GM10266 (cell line): Measurements from ENCODE around the gene SLC8B1.

Source experiments
- DNase-seq: peaks from one replicate; pipeline ENCODE4 v3.0.0; 2012; ENCODE audit errors: extremely low spot score
- CTCF ChIP-seq: IDR thresholded peaks from 2 replicates; pipeline ENCODE4 v1.5.1; 2012; ENCODE audit warnings: mild to moderate bottlenecking, low read depth; ENCODE audit not compliant: control insufficient read depth, insufficient read depth; ENCODE audit errors: missing control alignments

Gene SLC8B1

GRCh38 chr12:113340061-113340460, 5.2 kb upstream of the SLC8B1 start:
- no peak for DNase-seq
- TF ChIP-seq CTCF, result no peak

GRCh38 chr12:113339540-113339939, 4.6 kb upstream of the SLC8B1 start:
- TF ChIP-seq CTCF, result no peak
- no peak for DNase-seq

GRCh38 chr12:113333877-113334785, 778 bp downstream of the SLC8B1 start:
- no peak for DNase-seq
- TF ChIP-seq CTCF, result no peak

- TF ChIP-seq CTCF, result no peak
- no peak for DNase-seq
Measured at GRCh38 chr12:113333418-113333750, 1.5 kb downstream of the SLC8B1 start.

DNA sequence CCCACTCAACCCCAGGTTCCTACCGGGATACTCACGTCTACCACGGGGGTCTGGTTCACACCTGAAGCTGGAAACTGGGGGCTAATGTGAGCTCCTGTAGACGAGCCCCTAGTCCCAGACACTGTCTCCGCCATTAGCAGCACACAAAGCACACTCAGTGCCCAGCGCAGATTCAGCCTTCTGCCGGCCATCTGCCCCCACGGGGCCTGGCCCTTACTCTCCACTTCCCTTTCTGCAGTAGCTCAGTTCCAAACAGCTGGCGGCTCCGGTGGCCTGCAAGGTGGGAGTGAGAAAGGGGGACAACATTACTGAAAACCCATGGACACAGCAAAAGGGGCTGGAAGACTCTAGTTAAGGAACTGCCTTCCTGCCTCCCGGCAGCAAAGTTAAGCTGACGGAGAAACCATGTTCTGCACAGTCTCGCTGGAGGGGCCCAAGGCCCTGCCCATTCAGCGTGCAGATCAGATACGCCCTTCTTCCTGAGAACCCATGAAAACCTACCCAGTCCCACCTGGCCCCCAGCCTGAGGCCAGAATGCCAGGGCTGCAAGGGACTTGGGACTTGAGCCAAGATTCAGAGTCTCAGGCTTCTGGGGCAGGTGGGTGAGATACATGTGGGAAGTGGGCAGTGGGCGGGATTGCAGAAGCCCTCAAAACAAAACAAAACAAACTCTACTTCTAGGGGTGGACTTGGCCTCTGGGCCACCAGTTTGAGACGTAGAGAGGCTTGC, 2.1 kb downstream of the SLC8B1 start:
- no peak for DNase-seq
- no peak for TF ChIP-seq CTCF

DNA sequence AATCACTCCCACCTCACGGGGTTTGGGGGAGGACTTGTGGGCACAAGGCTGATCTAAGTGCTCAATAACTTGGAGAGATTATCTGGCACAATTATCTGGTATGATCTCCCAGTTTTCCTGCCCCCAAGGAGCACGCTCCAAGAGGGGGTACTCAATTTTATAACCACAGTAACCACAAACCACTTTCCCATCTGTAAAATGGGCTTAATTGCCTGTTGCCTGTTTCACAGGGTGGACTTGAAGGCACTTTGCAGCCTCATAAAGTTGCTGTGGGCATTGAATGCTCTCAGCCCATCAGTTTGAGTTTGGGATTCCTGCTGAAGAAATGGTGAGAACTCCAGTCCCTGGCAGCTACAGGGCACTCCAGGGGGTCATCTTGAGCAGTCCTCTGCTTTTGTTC, 4.4 kb downstream of the SLC8B1 start:
- no peak for TF ChIP-seq CTCF
- no peak for DNase-seq
